GM21447 (cell line): ENCODE measurements around the gene NUP50.

ENCODE experiments used
- ATAC-seq: cut with Tn5 transposase; IDR thresholded peaks from one replicate; pipeline ENCODE4 v1.9.1; 2021; ENCODE audit not compliant: unreplicated experiment

The NUP50 gene

DNA sequence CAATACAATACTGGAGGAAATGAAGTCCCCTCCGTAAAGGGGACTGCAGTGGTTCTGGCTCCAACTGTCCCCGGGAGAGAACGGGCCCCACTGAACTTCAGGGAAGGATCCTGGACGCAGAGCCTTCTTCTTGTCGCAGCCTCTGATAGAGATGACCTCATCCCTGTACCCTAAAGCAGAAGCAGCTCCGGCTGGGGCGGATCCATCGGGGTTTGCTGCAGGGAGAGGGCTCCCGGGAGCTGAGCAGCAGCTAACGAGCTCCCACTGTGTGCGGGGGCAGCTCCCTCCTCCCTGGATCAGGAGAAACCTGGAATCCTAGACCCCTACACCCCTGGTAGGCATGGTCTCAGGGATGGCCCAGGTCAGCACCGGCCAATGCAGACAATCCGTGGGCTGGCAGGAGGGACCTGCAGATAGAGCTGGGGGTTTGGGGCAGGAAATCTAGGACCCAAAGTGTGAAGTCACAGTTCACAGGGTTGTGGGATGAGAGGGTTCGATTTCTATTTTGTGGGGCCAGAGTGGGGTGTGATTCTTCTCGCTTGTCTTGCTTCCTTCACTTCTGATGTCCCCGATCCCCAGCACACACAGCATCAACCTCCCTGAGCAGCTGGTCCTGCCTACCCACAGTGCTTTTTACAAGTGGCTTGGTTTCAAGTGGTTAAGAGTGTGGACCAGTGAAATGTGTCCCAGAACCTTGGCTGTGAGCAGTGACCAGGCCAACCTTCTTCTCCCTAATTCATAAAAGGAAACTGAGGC, 64.1 kb downstream of the NUP50 start:
- ATAC-seq: no peak

DNA sequence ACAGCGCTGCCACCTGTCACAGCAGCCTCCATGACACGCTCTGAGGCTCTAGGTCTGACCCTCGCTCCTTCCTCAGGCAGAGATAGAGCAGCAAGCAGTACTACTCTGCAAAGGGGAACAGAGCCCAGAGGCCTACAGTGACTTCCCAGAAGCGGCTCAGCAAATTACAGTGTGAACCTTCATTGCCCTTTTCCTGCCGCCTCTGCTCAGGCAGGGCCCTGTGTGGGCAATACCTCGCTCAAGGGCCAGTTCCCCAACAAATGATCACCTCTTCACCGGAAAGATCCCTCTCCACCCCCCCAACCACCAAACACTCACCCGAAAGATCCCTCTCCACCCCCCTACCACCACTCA, 64.7 kb downstream of the NUP50 start:
- no peak for ATAC-seq

DNA sequence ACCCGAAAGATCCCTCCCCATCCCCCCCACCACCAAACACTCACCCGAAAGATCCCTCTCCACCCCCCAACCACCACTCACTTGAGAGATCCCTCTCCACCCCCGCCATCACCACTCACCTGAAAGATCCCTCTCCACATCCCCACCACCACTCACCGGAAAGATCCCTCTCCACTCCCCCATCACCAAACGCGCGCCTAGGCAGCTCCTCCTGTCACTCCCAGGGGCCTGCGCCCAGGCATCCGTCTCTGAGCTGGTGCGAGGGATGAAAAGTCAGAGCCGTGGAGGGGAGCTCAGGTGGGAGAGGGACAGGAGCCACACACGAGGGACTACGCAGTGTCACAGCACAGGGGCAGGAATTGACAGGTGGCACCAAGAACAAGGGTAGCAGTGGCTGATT, 65.5 kb downstream of the NUP50 start:
- ATAC-seq: no peak

DNA sequence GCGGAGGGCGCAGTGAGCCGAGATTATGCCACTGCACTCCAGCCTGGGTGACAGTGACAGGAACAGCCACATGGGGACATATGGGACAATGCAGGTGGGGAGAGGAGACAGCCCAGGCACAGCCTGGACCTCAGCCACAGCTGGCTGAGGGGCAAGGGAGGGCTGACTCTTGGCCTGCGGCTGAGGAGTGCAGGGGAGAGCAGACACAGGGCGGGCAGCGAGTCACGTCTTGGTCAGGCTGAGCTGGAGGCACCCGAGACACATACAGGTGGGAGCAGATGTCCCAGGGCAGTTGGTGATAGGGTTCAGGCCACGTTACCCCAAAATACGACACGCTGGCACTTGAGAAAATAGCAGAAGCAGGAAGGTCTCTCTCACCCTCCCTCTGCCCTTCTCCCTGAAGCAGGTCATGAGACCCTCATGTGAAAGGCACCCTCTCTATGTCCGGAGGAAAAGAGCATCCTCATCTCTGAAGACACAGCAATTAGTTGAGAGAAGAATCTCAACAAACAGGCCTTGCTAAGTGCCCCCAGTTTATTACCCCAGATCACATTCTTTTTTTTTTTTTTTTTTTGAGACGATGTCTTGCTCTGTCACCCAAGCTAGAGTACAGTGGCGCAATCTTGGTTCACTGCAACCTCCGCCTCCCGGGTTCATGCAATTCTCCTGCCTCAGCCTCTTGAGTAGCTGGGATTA, 66.4 kb downstream of the NUP50 start:
- ATAC-seq: no peak

DNA sequence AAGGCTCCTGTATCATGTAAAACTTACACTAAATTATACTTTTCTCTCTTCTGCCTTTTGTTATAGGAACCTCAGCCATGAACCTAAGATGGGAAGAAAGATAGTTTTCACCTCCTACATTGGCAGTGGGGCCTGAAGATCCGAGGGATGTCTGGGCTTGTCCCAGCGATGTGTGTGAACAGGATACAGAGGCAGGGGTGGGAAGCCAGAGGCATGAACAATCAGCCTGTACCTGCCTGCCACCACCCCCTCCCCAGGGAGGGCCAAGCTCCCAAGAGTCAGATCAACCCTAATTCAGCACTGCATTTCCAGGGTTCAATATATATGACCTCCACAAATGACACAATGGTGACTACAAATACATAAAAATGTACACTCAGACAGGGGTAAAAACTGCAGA, 67.6 kb downstream of the NUP50 start:
- ATAC-seq: no peak

DNA sequence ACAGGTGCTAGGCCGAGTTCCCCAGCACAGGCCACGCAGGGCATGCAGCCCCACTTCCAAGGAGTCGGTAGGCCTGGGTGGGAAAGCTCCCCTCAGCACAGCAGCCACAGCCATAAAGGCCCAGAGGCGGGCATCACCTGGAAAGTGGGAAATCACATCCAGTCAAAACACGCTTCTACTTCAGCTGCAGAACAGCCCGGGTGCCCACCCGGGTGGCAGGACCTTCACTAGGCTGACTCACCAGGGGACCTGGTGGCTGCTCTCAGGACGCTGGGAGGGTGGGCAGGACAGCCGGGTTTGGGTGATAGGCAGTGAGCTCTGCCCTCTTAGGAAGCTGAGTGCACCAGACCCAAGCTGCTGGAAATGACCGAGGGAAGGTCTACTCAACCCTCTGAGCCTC, 69.7 kb downstream of the NUP50 start:
- ATAC-seq: no peak

DNA sequence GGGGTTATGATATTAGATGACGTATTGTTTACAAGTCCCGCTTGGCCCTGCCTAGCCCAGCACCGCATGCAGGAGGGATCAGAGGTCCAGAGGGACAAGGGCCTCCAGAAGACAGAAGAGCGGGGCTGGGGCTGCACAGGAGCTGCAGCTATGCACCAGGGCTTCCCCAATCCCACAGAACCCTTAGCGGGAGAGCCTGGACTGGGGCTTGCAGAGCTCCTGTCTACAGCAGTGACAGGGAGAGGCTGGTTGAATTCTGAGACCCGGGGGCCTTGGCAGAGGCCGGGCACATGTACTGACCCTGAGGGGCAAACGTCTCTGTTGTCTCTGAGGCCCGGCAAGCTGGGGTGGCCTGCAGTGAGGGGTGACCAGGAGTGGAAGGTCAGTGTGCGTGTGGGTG, 70.1 kb downstream of the NUP50 start:
- no peak for ATAC-seq

DNA sequence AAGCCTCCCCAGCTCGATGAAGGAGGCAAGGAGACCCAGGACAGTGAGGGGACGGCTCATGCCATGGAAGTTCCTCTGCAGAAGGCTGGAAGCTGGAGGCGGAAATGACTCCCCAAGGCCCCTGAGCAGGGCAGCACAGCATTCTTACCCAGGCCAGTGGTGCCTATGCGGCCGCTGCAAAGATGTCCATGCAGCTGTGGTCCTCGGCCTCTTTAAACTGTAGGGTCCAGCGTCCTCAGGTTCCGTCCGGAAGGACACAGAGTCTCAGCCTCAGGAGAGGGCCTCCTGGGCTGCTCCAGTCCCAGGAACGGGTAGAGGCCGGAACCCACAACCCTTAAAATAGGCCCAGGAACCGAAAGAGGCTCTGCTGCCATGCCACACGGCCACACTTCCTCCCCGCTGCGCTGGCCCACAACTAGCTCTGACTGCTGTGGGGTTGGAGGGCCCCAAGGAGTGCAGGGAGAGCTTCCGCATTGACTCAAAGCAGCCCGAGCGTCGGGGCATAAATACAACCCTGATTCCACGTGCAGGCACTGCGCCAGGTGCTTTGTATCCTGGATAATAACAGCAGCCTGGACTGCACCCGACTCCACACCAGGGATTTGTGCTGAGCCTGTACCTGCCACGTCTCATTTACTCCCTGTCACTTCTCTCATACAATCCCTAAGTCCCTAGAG, 71.5 kb downstream of the NUP50 start:
- peak; percentile 70 for ATAC-seq

DNA sequence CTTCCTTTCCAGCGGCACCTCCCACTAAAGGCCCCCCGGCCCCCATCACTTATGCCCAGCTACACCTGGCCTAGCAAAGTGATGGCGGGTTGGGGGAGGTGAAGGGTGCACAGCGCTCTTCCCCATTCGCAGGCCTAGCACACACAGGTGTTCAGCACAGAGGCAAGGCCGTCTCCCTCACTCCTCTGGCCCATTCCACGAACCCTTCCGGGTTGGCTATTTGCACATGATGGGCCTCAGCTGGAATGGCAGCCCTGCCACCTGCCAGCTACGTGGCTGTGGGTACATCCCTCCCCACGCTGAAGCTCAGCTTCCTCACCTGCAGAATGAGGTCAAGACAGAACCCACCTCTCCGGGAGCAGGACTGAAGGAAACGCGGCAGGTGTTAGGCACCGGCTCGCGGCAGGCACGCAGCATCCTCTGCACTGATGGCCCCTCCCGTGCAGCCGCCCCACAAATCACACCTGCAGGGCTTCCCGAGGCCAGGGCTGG, 72.2 kb downstream of the NUP50 start:
- ATAC-seq: peak; percentile 24

DNA sequence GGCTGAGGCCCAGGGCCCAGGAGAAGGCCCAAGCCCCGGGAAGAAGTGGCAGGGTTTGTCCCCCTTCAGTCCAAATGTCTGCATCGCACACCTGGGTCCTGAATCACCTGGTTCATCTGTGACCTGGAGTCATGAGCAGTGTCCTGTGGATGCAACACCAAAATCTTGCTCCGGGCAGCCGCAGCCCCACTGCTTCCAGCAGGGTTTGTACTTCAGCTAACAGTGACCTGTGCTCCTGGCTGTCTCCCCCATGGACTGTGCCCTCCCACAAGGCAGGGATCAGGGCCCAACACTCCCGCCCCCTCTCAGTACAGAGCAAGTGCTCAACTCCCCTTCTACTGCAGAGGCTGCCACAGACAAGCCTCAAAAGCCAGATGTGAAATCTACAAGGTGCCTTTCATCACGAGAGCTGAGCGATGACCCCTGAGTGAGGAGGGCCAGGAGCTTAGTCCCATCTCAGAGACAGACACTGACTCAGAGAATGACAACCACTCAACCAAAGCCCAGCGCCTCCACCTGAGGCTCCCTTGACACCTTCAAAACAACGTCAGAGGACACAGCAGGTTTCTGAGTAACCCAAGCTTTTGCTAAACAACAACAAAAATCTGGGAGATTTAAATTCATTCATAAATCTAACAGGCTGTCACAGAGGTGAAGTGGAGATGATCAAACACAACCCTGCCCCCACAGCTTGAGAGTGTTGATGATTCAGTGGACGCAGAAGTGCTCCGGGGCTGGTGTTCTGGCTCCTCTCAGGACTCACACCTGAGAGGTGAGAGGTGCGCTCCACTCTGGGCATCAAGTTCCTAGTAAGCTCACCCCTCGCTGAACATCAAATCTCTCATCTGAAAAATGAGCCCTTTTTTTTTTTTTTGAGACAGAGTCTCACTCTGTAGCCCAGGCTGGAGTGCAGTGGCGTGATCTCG, 73.6 kb downstream of the NUP50 start:
- ATAC-seq: no peak
